Suprapubic skin (tissue), 3 donors: ENCODE data around the gene FBP1.

Experiments
- CTCF ChIP-seq, 2 donors: fragments of 200-600 bp in 1 of 2; fragments of 450-650 bp in 1 of 2; sonication (generic) in 1 of 2; IDR thresholded peaks; one replicate each; pipeline ENCODE4 v1.5.1; 2016 to 2019; ENCODE audit warnings: antibody characterized with exemption in 2 of 2, mild to moderate bottlenecking in 1 of 2, moderate library complexity in 1 of 2
- EP300 ChIP-seq: sonication (generic); formaldehyde crosslinking; IDR thresholded peaks from one replicate; pipeline ENCODE4 v1.6.1; 2017; ENCODE audit warnings: antibody characterized with exemption
- POLR2A ChIP-seq, 2 donors: fragments of 450-650 bp; IDR thresholded peaks; one replicate each; pipeline ENCODE4 v1.6.1; 2017; ENCODE audit warnings: antibody characterized with exemption in 2 of 2, mild to moderate bottlenecking in 2 of 2, moderate library complexity in 2 of 2

GRCh38 chr9:94576131-94576530 is 63.2 kb downstream of the FBP1 start:
- TF ChIP-seq POLR2A (IDR thresholded peaks at IDR 0.05) (no peak), EP300 (no peak), CTCF (IDR thresholded peaks at IDR 0.05) (no peak)
